ENCODE data around the gene CALN1. TPM values are rescaled to one million over a fixed set of nuclear protein-coding genes. Genes with fewer than 3 reads are reported as not detected.

Gene CALN1
- total and polyA plus RNA-seq, 7 donors = 0.01 to 0.06 (median 0.02) TPM; not detected in 2

- no peak overlapping the region for H3K27ac ChIP-seq
- WGBS, 3 donors = 35 to 43% (median 41%) methylated on average over 15 of the region's 15 CpGs
- H3K27me3 ChIP-seq (ENCODE audit: insufficient read depth in 3 of 3, low read length in 2 of 3) = no peaks in the 10 kb centered on the region
- TF ChIP-seq, protein P1, sequence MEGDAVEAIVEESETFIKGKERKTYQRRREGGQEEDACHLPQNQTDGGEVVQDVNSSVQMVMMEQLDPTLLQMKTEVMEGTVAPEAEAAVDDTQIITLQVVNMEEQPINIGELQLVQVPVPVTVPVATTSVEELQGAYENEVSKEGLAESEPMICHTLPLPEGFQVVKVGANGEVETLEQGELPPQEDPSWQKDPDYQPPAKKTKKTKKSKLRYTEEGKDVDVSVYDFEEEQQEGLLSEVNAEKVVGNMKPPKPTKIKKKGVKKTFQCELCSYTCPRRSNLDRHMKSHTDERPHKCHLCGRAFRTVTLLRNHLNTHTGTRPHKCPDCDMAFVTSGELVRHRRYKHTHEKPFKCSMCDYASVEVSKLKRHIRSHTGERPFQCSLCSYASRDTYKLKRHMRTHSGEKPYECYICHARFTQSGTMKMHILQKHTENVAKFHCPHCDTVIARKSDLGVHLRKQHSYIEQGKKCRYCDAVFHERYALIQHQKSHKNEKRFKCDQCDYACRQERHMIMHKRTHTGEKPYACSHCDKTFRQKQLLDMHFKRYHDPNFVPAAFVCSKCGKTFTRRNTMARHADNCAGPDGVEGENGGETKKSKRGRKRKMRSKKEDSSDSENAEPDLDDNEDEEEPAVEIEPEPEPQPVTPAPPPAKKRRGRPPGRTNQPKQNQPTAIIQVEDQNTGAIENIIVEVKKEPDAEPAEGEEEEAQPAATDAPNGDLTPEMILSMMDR (IDR thresholded peaks at IDR 0.05) = no peak
- H3K9me3 ChIP-seq = no peaks in the 10 kb centered on the region
- H3K4me1 ChIP-seq = no peaks in the 10 kb centered on the region
- no peak overlapping the region for H3K4me3 ChIP-seq
- no peak for ATAC-seq
- intact Hi-C loops (cut with DNase I) = no loop called here
- H3K36me3 ChIP-seq (ENCODE audit: insufficient read depth in 1 of 2, low read depth in 1 of 2) = no peaks in the 10 kb centered on the region
- DNase-seq = no peak
Measured at GRCh38 chr7:72405871-72406270, 6.3 kb downstream of the CALN1 start.

GRCh38 chr7:72405418-72405817 is 6.7 kb downstream of the CALN1 start:
- H3K4me3 ChIP-seq = no peak overlapping the region
- H3K27ac ChIP-seq = no peak overlapping the region
- TF ChIP-seq, protein P1 (IDR thresholded peaks at IDR 0.05) = no peak
- DNase-seq = no peak
- WGBS, 3 donors = 32 to 54% (median 35%) methylated on average over 11 of the region's 11 CpGs
- intact Hi-C loops (cut with DNase I) = no loop called here
- H3K9me3 ChIP-seq = no peaks in the 10 kb centered on the region
- no peaks in the 10 kb centered on the region for H3K27me3 ChIP-seq (ENCODE audit: insufficient read depth in 3 of 3, low read length in 2 of 3)
- no peaks in the 10 kb centered on the region for H3K36me3 ChIP-seq (ENCODE audit: insufficient read depth in 1 of 2, low read depth in 1 of 2)
- ATAC-seq = no peak
- H3K4me1 ChIP-seq = no peaks in the 10 kb centered on the region

DNA sequence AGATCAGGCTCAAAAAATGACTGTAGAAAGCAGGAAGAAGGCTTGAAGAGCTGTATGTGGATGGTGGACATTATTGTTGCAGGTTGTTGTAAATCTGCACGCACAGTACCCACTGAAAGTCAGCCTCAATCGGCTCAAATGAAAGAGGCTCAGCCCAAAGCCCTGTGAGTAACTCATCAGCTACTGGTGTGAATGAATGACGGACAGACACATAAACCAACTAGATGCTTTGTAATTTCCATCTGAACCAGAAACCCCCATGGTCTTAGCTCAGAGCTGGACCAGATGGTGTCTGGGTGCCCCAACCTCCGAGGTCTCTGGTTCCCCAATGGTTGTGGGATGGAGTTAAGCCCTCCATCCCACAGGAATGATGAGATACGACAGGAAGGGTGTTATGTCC is 7.4 kb downstream of the CALN1 start:
- no peaks in the 10 kb centered on the region for H3K4me1 ChIP-seq
- WGBS, 3 donors = 91 to 93% (median 91%) methylated on average over 5 of the region's 5 CpGs
- H3K4me3 ChIP-seq = no peak overlapping the region
- intact Hi-C loops (cut with DNase I) = no loop called here
- no peak overlapping the region for H3K27ac ChIP-seq
- H3K36me3 ChIP-seq (ENCODE audit: insufficient read depth in 1 of 2, low read depth in 1 of 2) = no peaks in the 10 kb centered on the region
- H3K27me3 ChIP-seq (ENCODE audit: insufficient read depth in 3 of 3, low read length in 2 of 3) = no peaks in the 10 kb centered on the region
- TF ChIP-seq, protein P1 (IDR thresholded peaks at IDR 0.05) = no peak
- DNase-seq = no peak
- no peak for ATAC-seq
- no peaks in the 10 kb centered on the region for H3K9me3 ChIP-seq

GRCh38 chr7:72403458-72404076 is 8.6 kb downstream of the CALN1 start:
- no peaks in the 10 kb centered on the region for H3K4me1 ChIP-seq

More at GRCh38 chr7:72403458-72404076, 8.6 kb downstream of the CALN1 start:
- H3K27me3 ChIP-seq (ENCODE audit: insufficient read depth in 3 of 3, low read length in 2 of 3) = no peaks in the 10 kb centered on the region
- H3K4me3 ChIP-seq = no peak overlapping the region
- intact Hi-C loops (cut with DNase I) = no loop called here
- DNase-seq (no peak), ATAC-seq (no peak)
- WGBS, 3 donors = 83 to 85% (median 84%) methylated on average over 9 of the region's 9 CpGs
- H3K27ac ChIP-seq = no peak overlapping the region
- no peaks in the 10 kb centered on the region for H3K9me3 ChIP-seq
- TF ChIP-seq, protein P1 (IDR thresholded peaks at IDR 0.05) = no peak
- H3K36me3 ChIP-seq (ENCODE audit: insufficient read depth in 1 of 2, low read depth in 1 of 2) = no peaks in the 10 kb centered on the region

Data from psoas muscle (tissue), 8 donors.